GM18520 (cell line): ENCODE results near the gene RAC2.
"Not testable (repeated sequence)": the region's sequence is repeated elsewhere in the genome, so short reads cannot be mapped to it uniquely, and the experiment has no call there.

ENCODE experiments used
- ATAC-seq: cut with Tn5 transposase; IDR thresholded peaks from one replicate; pipeline ENCODE4 v1.9.1; 2021; ENCODE audit not compliant: unreplicated experiment

Gene RAC2

DNA sequence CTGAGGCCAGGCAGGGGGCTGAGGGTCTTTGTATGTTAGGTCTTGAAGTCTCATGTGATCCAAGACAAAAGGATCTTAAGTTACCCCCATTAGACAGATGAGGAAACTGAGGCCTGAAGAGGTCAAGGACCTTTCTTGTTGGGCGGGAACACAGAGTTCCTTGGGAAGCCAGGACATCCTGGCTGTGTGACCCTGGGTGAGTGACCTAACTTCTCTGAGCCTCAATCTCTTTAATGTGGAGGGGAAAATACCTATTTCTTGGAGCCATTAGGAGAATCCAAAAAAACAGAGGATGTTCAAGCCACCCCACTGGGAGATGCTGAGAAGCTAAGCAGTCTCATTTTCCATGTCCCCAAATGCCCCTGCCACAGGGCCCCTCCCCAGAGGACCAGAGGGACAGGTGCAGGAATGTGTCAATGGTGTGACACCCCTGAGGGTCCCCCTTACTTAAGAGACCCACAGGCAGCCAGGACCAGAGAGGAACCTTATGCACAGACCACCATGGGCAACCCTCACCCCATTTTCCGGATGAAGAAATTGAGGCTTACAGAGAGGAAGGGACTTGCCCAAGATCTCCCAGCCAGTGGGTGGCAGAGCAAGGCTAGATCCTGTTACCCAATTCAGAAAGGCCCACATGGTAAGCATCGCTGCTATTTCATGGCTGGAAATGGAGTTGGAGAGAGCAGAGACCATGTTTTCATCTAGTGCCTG lies 8.0 kb downstream of the RAC2 start:
- ATAC-seq, result no peak

DNA sequence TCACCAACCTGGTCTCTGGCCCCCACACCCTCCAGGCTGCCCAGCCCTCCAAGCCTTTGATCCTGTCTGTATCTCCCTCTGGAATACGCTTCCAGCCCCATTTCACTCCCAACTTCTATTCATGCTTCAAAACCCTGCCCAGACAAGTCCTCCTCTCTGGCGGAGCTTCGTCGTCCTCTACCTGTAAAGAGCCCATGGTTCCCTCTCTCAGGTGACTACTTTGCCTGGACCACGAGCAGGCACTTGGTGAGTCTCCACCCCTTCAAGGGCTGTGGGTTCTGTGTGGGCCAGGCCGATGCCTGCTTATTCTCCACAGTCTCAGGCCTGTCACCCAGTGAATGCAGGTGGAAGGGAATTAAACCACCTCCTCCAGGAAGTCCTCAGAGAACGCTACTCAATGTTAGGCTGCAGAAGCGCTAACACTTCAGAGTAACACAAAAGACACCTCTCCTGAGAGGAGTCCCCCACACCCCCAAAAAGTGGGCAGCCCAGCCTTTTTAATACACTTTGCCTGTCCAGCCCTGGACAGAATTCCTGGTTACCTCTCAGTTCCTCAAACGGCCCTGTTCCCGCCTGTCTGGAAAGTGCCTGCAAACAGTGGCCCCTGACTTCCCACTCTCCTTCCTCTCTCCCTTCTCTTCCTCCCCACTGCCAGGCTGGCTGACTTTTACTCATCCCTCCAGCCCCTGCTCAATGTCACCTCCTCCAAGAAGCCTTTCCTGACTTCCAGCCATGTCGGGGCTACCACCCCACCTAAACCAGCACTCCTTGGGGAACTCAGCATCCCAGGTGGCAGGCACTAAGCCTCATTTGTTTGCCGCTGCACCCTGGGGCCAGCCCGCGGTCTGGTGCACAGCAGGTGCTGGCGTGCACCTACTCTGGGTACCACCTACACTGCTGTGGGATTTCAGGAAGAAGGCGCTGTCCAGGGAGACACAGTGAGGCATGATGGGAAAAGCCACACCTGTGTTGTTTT lies 9.0 kb downstream of the RAC2 start:
- ATAC-seq, result no peak

DNA sequence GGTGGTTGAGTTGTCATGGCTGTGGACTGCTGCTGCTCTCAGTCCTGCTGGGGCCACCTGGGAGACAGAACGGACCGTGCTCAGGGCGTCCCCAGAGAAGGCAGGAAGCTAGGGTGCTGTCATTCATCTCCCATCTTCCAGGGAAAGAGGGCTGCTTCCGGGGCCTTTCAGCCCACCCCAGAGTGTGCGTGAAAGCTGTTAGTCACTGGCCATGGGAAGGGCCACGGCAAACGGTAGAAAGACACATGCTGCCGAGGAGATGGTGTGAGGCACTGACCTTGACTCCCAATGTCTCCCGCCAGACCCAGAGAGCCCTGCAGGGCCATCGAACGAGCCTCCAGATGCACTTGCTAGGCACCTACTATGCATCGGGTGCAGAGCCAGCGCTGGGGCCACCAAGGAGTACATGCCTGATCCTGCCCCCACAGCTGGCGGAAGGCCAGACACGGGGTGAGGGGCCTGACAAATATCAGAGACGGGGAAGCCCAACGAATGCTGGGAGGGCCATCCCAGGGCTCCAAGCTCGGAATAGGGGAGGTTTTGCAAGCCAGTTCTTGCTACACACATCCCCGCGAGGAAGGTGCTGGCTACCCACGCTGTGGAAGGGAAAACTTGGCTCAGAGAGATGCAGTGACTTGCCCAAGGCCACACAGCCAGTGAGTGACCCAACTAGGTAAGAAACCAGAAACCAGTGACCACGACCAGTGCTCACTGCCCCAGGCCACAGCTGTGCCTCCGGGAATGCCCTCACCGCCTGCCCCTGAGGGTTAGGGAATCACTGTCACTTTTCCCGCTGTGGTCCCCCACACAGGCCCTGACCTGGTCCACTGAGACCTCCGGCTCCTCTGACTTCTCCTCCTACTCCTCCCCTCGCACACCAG lies 10.1 kb downstream of the RAC2 start:
- no peak for ATAC-seq

DNA sequence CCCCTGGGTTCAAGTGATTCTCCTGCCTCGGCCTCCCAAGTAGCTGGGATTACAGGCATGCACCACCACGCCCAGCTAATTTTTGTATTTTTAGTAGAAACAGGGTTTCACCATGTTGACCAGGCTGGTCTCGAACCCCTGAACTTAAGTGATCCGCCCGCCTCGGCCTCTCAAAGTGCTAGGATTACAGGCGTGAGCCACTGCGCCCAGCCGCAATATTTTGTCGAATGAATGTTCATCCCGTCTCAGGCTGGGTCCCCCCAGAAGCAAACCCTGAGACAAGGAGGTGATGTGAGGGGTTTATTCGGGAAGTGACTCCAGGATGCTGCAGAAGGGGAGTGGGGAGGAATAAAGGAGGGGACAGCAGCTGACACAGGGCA lies 10.7 kb downstream of the RAC2 start:
- ATAC-seq, result not testable (repeated sequence)

DNA sequence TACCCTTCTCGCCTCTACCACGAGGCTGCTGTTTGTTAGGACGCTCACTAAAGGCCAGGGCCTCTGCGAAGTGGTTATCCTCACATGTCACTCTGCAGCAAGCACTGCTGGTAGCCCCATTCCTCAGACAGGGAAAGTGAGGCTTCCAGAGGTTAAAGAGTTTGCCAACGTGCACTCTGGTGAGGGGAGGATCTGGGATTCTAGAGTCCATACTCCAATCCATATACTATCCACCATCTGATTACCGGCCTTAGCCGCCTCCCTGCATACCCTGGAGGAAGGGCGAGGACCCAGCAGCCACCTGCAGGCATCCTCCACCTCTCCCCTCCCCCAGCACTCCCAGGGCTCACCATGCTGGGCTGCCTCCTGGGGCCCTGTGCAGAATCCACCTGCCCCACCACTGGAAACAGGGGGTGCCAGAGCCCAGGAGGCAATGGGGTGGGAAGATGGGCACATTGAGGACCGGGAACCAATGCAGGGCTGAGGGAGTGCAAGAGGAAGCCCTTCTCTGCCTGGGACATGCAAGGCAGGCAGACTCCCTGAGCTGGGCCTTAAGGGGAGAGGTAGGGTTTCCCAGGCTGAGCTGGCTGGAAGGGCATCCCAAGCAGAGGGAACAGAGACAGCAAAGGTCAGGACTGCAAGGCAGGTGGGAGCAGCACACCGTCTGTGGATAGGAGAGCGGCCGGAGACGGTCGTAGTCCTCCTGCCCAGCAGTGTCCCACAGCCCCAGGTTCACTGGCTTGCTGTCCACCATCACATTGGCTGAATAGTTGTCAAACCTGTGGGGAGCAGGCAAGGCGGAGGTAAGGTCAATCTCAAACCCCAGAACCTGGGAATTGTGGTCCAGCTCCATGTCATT lies 11.7 kb downstream of the RAC2 start:
- ATAC-seq, result no peak

DNA sequence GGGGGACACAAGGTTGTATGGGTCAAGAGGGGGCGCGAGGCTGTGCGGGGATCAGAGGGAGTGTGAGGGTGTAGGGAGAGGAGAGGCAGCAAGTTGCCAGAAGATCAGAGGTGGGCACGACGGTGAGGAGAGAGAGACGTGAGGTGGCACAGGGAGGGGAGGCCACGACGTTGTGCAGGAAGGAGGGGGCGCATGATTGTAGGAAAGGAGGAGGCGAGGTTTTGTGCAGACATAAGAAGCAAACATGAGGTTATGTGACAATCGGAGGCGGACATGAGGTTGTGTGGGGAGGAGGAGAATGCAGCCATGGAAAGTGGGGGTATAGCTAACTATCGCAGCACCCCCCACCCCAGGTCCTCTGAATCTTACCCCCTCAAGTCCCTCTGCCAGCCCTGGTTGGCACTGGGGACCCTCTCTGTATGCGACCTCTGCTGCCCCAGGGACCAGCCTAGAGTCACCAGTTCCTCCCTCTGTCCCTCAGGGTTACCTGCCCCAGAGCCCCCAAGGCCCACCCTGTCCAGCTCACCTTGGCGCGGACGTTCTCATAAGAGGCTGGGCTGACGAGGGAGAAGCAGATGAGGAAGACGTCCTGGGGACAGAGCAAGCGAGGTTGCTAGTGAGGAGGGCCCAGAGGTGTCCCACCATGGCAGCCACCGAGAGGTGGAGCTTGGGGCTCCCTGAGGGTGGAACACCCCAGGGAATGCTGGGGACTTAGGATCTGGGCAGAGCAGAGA lies 12.5 kb downstream of the RAC2 start:
- no peak for ATAC-seq

DNA sequence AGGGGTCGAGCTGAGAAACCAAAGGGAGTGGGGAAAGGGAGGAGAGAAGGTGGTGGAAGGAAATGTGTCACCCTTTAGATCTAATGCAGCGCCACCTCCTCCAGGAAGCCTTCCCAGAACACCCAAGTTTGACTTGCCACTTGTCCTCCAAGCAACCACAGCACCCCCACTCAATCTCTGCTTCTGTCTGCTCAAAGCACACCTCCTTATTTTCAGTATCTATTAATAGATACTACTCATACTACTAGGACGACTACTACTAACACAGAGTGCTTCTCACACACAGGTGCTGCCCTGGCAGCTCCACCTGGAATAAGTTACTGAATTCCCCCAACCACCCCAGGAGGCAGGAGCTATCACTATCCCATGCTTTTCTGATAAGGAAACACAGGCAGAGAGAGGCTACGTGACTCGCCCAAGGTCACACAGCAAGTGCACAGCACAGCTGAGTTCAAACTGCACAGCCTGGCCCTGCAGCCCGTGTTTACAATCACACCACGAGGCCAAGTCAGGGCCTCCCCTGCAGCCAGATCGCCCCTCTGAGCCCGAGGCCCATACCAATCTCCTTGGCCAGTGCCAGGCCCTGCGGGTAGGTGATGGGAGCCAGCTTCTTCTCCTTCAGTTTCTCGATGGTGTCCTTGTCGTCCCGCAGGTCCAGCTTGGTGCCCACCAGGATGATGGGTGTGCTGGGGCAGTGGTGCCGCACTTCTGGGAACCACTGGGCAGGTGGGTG lies 13.2 kb downstream of the RAC2 start:
- ATAC-seq, result no peak

DNA sequence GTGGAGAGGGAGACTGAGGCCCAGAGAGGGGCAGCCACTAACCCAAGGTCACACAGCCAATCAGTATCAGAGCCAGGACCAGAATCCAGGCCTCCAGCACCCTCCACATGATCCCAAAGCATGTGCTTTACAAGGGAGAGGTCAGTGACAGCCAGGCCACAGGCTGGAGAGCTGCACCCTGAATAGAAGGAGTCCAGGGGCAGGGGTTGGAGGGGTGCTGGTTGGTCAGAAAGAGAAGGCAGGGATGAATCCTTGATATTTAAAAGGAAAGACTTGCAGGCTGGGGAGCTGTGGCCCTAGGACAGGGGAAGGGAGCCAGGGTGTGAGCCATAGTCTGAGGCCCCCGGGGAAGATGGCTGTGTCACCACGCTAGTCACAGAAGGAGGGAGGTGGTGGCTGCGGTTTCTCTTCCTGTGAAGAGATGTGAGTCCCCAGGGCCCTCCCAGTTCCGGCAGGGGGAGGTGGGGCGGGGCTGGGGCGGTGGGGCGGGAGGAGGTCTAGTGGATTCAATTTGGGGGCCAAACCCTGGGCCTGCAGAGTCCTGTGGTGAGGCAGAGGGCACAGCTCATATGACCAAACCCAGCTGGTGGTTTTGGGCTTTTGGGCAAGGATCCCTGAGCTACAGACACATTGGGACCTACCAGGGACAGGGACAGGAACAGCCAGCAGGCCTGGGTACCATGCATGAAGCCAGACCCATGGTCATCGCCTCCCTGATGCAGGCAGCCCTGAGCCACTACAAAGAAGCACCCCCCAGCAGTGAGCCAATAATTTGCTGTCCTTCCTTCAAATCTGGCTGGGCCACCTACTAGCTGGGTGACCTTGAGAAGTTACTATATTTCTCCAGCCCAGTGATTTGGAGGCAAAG lies 14.0 kb downstream of the RAC2 start:
- ATAC-seq, result no peak

DNA sequence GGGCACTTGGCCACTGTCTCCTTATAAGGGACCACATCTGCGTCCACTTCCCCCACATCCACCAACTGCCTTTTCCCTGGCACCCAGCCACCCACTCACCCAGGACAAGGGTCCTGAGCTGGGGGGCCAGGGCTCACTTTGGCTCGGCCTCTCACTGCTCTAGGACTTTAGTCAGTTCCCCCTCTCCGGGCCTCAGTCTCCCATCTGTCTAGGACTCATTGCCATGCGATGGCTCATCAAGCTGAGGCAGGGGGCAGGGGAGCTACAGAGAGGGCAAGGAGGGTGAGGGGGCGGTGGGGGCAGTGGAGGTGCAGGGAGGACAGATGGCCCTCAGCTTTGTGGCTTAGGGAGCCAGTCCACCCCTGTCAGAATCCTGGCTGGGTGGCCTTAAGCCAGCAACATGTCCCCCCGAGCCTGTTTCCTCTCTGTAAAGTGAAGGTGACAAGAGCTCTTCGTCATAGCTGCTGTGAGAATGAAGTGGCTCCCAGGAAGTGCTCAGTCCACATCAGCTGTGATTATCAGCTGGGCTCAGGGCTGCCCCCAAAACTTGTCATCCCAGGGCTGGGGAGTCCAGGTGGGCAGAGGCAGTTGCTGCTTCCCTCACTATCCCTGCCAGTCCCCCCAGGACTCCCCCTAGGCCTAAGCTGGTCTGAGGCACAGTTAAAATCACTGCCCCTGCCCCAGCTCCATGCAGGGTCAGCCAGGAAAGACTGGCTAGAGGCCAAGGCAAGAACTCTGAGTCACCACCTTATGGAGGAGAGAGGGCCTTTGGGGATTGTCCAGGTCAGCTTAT lies 14.9 kb downstream of the RAC2 start:
- ATAC-seq, result no peak

DNA sequence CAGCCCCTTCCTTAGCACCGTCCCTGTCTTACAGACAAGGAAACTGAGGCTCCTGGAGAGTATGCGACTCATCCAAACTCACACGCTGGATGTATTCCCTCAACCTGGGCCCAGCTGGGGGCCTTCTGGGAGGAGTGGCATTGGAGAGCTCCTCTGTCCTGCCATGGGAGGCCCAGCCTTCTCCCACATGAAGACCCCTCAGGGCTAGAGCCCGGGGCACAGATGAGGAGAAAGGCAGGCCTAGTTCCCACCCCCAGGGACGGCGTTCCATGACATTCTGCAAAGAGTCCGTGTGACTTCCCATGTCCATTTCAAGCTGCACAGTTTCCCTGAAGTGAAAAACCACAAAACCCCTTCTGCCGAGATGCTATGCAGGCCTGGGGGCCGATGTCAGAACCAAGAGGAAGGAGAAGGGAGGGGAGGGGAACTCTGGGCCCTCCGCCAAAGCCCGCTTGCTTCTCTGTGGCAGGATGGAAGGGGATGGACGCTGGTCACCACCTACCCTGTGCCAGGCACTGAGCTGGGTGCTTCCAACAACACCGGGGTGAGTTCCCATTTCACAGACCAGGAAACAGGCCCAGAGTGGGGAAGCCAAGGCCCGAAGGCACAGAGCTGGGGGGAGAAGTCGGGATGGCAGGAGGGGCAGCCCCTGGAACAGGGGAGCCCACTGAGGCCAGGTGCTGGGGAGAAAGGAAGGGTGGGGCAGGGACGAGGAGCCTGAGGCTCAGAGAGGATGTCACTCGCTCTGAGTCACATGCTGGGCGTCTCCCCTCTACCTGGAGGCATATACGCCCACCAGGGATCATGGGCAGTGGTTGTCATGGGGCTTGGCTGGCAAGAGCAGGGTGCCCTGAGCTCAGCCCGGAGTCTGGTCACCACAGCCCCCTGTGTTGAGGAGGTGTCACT lies 15.7 kb downstream of the RAC2 start:
- ATAC-seq, result no peak

DNA sequence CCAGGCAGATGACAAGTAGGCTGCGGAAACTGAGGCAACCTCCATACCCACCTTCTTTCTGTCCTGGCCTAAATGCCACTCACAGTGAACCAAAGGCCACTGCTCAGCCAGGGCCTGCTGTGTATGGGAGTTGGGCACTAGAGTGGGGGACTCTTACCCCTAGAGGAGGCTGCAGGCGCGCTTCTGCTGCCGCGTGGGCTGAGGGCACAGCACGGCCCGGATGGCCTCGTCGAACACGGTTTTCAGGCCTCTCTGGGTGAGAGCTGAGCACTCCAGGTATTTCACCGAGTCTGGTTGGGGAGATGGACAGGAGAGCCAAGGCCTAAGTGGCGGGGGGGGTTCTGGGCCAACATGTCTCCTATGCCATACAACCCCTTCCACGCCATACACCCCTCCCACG lies 17.6 kb downstream of the RAC2 start:
- no peak for ATAC-seq

DNA sequence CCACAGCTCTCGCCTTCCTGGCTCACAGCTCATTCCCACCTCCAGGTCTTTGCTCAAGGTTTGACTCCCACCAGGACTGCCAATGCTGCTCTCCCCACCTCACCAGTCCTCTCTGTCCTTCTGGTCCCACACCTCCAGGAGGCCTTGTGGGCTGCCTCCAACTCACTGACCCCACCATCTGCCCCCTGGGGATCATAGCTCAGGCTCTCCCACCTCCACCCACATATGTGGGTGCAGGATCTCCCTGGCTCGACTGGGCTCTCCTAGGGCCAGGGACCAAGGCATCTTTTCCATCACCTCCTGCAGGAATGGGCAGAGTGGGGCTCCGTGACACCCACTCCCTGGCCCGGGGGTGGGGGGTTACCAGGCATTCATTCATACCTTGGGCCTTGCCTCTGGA lies 18.0 kb downstream of the RAC2 start:
- ATAC-seq, result no peak

DNA sequence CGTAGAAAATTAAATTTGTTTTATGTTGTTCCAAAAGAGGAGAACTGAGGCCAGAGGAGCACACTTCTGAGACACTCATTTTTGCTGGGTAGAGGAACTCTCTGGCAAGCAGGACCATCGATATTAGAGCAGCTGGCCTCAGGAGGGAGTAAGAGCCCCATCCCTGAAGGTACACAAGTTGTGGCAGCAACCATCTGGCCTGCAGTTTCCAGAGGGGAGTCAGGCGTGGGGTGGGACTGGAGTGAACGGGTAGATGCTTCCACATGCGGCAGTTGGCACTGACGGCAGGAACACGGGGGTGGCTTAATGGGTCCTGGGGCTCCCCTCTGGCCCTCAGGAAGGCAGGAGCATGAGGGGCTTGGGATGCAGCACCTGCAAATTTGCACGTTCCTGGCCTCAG lies 18.6 kb downstream of the RAC2 start:
- no peak for ATAC-seq

DNA sequence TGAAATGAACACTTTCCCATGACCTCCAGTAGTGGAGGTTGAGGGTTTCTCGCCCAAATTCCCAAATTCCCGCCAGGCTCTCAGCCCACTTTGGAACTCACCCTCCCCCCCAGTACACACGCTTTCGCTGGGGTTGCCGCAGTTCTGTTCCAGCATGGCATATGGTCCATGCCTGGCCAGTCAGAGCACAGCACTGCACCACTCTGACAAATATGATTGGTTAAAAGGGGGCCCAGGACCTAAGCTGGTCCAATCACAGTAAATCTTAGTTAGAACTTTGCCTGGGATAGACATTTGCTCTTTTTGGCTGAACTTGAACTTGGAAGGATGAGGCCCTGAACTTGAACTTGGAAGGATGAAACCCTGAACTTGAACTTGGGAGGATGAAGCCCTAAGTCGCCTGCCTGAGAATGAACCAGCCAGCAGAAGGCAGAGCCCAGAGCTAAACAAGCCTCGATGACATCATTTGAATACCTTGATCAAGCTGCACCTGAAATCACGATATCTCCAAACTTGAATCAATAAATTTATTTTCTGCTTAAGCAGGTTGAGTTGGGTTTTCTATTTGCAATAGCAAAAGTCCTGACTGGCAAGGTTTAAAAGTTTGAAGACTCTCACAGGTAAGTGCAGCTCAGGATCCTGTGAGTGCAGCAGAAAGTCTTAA lies 19.2 kb downstream of the RAC2 start:
- ATAC-seq, result no peak

DNA sequence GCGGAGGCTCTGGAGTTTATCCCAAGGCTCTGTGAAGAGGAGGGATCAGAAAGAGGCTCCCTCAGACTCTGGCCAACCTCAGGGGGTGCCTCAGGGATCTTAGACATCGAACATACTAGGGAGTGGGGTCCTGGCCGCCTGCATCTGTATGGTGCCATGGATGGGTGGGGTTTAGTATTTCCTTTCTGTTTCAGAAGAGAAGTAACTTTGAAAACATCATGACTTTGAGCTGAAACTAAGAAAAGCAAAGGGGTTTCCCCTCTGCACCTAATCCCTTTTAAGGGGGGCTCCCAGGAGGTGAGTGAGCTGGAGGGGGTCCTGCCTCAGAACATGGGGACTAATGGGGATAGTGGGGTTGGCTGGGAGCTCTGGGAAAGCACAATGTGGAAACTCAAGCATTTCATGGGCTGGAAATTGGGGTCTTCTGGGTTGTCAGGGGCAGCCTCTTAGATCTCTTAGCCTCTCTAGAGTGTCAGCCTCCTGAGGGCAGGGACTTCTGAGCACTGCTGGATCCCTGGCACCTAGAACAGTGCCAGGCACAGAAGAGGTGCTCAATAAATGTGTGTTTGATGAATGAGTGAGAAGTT lies 20.0 kb downstream of the RAC2 start:
- no peak for ATAC-seq
